ENCODE results near the gene APOB. TPM values are rescaled to one million over a fixed set of nuclear protein-coding genes. Genes with fewer than 3 reads are reported as not detected.

The APOB gene
- total and polyA plus RNA-seq, 10 of the 15 experiments (the other 5 are each of a cell fraction or from before 2014, with no cell fraction given), result 1.4 TPM; not detected in 9

DNA sequence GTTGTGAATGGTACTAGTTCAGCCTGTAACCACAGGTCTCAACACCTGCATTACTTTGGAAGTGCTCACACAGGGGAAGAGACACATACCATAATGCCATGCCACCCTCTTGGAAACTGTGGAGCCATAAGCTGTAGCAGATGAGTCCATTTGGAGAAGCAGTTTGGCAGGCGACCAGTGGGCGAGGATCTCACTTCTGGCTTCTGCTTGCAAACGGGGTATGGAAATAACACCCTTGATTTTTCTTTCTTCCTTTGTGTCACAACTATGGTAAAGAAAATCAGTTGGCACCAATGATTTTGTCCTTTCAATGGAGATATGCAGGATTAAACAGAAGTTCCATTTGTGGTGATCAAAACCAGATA is 28.6 kb downstream of the APOB start:
- RAD21 ChIA-PET (ENCODE audit: unreplicated experiment), result no interaction called here
- WGBS (ENCODE audit: insufficient coverage, insufficient replicate concordance, low lambda C conversion rate, missing lambda C conversion rate), result 59% methylated on average over 3 of the region's 3 CpGs
- POLR2A ChIA-PET, result no interaction called here
- Histone ChIP-seq H3K4me2 (ENCODE audit: control insufficient read depth, insufficient read depth) (no peak overlapping the region), H4K20me1 (ENCODE audit: control insufficient read depth, insufficient read depth) (no peaks in the 10 kb centered on the region), H2AFZ (ENCODE audit: control insufficient read depth, low read depth, low read length) (no peak overlapping the region), H3K36me3 (ENCODE audit: control insufficient read depth in 2 of 2, insufficient read depth in 2 of 2, low read length in 1 of 2) (no peaks in the 10 kb centered on the region), H3K79me2 (ENCODE audit: control insufficient read depth, insufficient read depth, low read length) (no peaks in the 10 kb centered on the region), H3K4me1 (ENCODE audit: control insufficient read depth, insufficient read depth, low read length) (no peaks in the 10 kb centered on the region), H3K9me3 (replicated peaks; ENCODE audit: control insufficient read depth, insufficient read depth, low read length) (no peaks in the 10 kb centered on the region), H3K4me3 (no peak overlapping the region), H3K9ac (ENCODE audit: control insufficient read depth, insufficient read depth, low read length) (no peak overlapping the region), H3K27me3 (replicated peaks in 1 of 2; ENCODE audit: control insufficient read depth in 2 of 2, insufficient read depth in 2 of 2, low read length in 1 of 2) (no peaks in the 10 kb centered on the region; a peak in 1 of 4 replicates), H3K27ac (ENCODE audit: control insufficient read depth, insufficient read depth) (no peak overlapping the region)
- FAIRE-seq, result no peak
- ATAC-seq, result no peak
- in situ Hi-C loops (cut with MboI), result no loop called here
- no TSS peak for BruUV-seq (replicated peaks)
- CTCF ChIA-PET, result no interaction called here
- intact Hi-C loops (cut with micrococcal nuclease; ENCODE audit: unreplicated experiment), result no loop called here
- SMC1A ChIA-PET (ENCODE audit: uncharacterized antibody, unreplicated experiment), result interaction anchor here (2.2 kb wide), 1 partner anchor 9 kb away, joined by 10 read pairs; no protein-coding TSS in a partner anchor
- no peak for DNase-seq (ENCODE audit: low read depth, low spot score)
- TF ChIP-seq, protein P1, sequence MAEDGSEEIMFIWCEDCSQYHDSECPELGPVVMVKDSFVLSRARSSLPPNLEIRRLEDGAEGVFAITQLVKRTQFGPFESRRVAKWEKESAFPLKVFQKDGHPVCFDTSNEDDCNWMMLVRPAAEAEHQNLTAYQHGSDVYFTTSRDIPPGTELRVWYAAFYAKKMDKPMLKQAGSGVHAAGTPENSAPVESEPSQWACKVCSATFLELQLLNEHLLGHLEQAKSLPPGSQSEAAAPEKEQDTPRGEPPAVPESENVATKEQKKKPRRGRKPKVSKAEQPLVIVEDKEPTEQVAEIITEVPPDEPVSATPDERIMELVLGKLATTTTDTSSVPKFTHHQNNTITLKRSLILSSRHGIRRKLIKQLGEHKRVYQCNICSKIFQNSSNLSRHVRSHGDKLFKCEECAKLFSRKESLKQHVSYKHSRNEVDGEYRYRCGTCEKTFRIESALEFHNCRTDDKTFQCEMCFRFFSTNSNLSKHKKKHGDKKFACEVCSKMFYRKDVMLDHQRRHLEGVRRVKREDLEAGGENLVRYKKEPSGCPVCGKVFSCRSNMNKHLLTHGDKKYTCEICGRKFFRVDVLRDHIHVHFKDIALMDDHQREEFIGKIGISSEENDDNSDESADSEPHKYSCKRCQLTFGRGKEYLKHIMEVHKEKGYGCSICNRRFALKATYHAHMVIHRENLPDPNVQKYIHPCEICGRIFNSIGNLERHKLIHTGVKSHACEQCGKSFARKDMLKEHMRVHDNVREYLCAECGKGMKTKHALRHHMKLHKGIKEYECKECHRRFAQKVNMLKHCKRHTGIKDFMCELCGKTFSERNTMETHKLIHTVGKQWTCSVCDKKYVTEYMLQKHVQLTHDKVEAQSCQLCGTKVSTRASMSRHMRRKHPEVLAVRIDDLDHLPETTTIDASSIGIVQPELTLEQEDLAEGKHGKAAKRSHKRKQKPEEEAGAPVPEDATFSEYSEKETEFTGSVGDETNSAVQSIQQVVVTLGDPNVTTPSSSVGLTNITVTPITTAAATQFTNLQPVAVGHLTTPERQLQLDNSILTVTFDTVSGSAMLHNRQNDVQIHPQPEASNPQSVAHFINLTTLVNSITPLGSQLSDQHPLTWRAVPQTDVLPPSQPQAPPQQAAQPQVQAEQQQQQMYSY (CRISPR knock-in tag; IDR thresholded peaks at IDR 0.05), result no peak
- no peak for TF ChIP-seq POLR2AphosphoS2 (IDR thresholded peaks at IDR 0.05; ENCODE audit: low read depth, low read length)
